Thyroid gland (tissue), 4 donors: ENCODE data around the gene AKT2. TPM values are rescaled to one million over a fixed set of nuclear protein-coding genes. Genes with fewer than 3 reads are reported as not detected.

Source experiments
- DNase-seq, 2 donors: peaks; one replicate each; pipeline ENCODE4 v3.0.0-alpha.2; 2019
- H3K27ac ChIP-seq, 3 donors: fragments of 200-600 bp; sonication (generic); 1 replicate in 2 of 3; 2 replicates in 1 of 3; pipeline ENCODE4 v1.5.1; 2016 to 2019; ENCODE audit warnings: mild to moderate bottlenecking in 1 of 3, moderate library complexity in 1 of 3
- H3K27me3 ChIP-seq: fragments of 200-600 bp; sonication (generic); one replicate; pipeline ENCODE4 v1.5.1; 2019
- H3K36me3 ChIP-seq, 2 donors: fragments of 200-600 bp; sonication (generic); one replicate each; pipeline ENCODE4 v1.5.1; 2016 to 2019
- H3K4me1 ChIP-seq, 2 donors: fragments of 200-600 bp; sonication (generic); one replicate each; pipeline ENCODE4 v1.5.1; 2017 to 2019
- H3K4me3 ChIP-seq, 3 donors: fragments of 200-600 bp; sonication (generic); replicated peaks in 1 of 3; 1 replicate in 2 of 3; 2 replicates in 1 of 3; pipeline ENCODE4 v1.5.1; 2016; ENCODE audit warnings: mild to moderate bottlenecking in 1 of 3
- H3K9me3 ChIP-seq: fragments of 200-600 bp; sonication (generic); one replicate; pipeline ENCODE4 v1.5.1; 2017
- POLR2A ChIP-seq, 2 donors: fragments of 450-650 bp; IDR thresholded peaks; one replicate each; pipeline ENCODE4 v1.6.1; 2017; ENCODE audit warnings: antibody characterized with exemption in 2 of 2, mild to moderate bottlenecking in 2 of 2, moderate library complexity in 1 of 2
- WGBS, 2 donors: methylation state at CpG; one replicate each; pipeline ENCODE4 v1.1.5; 2017; 5-methylcytosine and 5-hydroxymethylcytosine counted together
- intact Hi-C: fragments of 100-400 bp; cut with DNase I; formaldehyde crosslinking; loops from one replicate; pipeline ENCODE4 v1.15.1; 2023
- total RNA-seq, 4 donors: library from RNA; depleted of rRNA; stranded (reverse); fragments of >200 nt; gene quantifications; one replicate each; pipeline ENCODE4 v1.2.3, GENCODE V29; 2016
- TF ChIP-seq, protein P1 (sequence below), 6 experiments: fragments of 200-600 bp in 3 of 6; fragments of 450-650 bp in 3 of 6; sonication (generic) in 3 of 6; IDR thresholded peaks; one replicate each; pipeline ENCODE4 v1.5.1; 2016 to 2019; ENCODE audit warnings: antibody characterized with exemption in 6 of 6, mild to moderate bottlenecking in 2 of 6, inconsistent platforms in 1 of 6, moderate library complexity in 1 of 6

The AKT2 gene
- total RNA-seq, 4 donors from 2014 or later: 166 to 285 (median 190) TPM

DNA sequence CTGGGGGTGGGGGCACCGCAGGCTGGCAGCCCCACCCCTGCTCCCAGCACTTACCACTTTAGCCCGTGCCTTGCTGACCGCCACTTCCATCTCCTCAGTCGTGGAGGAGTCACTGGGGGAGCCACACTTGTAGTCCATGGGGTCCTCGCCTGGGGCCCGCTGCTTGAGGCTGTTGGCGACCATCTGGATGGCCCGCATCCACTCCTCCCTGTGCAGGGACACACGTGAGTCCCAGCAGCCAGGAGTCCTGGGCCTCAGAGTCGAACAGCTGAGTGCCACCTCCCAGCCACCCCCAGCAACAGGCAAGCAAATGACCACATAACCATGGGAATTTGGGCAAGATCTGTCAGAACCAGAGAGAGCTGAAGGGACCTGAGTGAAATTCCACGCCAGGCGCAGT, 42.7 kb downstream of the AKT2 start:
- intact Hi-C loops: no loop called here
- WGBS, 2 donors: 69 to 80% methylated on average over 11 of the region's 12 CpGs
- Histone ChIP-seq H3K36me3 (peaks cover 28 to 40% of the 10 kb centered on the region in 2 donors), H3K27me3 (no peaks in the 10 kb centered on the region), H3K4me3 (no peak overlapping the region), H3K27ac (peak overlapping the region in 2 of 3 donors; percentile 38 to 42), H3K4me1 (peaks cover 35 to 51% of the 10 kb centered on the region in 2 donors), H3K9me3 (no peaks in the 10 kb centered on the region)
- no peak for DNase-seq
- TF ChIP-seq POLR2A (IDR thresholded peaks at IDR 0.05): no peak
- TF ChIP-seq, protein P1, sequence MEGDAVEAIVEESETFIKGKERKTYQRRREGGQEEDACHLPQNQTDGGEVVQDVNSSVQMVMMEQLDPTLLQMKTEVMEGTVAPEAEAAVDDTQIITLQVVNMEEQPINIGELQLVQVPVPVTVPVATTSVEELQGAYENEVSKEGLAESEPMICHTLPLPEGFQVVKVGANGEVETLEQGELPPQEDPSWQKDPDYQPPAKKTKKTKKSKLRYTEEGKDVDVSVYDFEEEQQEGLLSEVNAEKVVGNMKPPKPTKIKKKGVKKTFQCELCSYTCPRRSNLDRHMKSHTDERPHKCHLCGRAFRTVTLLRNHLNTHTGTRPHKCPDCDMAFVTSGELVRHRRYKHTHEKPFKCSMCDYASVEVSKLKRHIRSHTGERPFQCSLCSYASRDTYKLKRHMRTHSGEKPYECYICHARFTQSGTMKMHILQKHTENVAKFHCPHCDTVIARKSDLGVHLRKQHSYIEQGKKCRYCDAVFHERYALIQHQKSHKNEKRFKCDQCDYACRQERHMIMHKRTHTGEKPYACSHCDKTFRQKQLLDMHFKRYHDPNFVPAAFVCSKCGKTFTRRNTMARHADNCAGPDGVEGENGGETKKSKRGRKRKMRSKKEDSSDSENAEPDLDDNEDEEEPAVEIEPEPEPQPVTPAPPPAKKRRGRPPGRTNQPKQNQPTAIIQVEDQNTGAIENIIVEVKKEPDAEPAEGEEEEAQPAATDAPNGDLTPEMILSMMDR (IDR thresholded peaks at IDR 0.05): no peak

DNA sequence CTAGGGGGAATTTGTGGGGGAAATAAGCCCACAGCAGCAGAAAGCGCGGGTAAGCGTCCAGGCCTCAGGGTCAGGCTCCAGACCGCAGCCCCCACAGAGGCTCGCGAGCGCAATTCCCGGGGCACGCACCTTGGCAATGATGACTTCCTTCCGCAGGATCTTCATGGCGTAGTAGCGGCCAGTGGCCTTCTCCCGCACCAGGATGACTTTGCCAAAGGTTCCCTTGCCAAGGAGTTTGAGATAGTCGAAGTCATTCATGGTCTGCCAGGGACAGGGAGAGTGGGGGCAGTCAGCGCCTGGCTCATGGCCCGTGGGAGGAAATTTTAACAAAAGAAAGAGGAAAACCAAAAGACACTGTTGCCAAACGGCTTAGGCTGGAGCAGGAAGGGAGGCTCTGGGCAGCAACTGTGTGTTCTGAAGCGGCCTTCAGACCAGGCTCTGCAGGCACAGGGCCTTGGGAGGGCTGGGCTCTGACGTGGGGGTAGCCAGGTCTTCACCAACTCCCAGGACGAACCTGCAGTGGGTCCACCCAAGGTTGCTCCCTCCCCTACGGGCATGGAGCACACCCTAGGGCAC, 43.2 kb downstream of the AKT2 start:
- Histone ChIP-seq H3K9me3 (no peaks in the 10 kb centered on the region), H3K4me3 (no peak overlapping the region), H3K4me1 (peaks cover 30 to 45% of the 10 kb centered on the region in 2 donors), H3K36me3 (peaks cover 33 to 46% of the 10 kb centered on the region in 2 donors), H3K27me3 (no peaks in the 10 kb centered on the region), H3K27ac (peak overlapping the region in 2 of 3 donors; percentile 38 to 42)
- 55 to 80% methylated on average over 16 to 21 of the region's 21 CpGs for WGBS, 2 donors
- no peak for DNase-seq
- intact Hi-C loops: no loop called here
- TF ChIP-seq, protein P1 (IDR thresholded peaks at IDR 0.05): no peak
- TF ChIP-seq POLR2A (IDR thresholded peaks at IDR 0.05): no peak

DNA sequence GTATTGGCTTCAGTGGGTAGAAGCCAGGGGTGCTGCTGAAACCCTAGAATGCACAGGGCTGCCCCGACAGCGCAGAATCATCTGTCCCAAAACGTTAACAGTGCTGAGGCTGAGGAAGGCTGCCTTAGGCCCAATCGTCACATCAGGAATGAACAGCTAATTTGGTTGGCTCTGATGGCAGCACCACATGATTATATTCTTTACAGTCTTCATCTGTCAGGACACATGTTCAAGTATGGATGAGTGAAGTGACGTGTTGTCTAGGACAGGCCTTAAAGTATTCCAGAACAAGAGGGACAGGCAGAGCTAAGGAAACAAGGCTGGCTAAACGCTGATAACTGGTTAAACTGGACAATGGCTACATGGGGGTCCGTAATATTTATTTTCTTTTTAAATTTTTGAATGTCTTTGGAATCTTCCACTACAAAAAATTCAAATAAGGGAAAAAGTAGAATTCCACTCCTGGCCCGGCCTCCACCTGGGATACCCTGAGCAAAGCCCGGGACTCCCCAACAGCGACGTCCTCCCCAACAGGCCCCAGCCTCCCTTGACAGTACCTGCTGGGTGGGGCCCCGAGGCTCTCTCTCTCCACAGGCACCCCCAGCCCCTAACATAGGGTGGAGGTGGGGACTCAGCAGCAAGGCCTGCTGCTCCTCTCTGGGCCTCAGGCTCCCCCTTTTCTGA, 43.9 kb downstream of the AKT2 start:
- Histone ChIP-seq H3K4me1 (peaks cover 24 to 39% of the 10 kb centered on the region in 2 donors), H3K27ac (peak overlapping the region in 2 of 3 donors; percentile 38 to 42)

DNA sequence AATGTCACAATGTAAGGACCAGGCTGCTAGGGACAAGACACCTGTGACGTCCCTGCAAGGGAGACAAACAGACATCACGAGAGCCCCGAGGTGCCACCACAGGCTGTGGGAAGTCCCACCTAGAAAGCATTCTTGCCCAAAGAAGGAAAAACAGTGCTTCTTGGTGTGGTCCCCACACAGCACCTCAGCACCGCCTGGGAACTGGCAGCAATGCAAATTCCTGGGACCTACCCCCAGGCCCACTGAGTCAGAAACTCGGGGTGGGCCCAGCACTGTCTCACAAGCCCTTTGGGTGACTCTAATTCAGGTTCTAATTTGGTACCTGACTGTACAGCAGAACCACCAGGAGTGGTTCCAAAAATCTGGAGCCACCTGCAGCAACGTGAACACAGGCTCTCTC, 44.8 kb downstream of the AKT2 start:
- WGBS, 2 donors: 86 to 98% methylated on average over 4 to 6 of the region's 6 CpGs

More for the DNA sequence above, 43.9 kb downstream of the AKT2 start:
- H3K9me3 ChIP-seq: no peaks in the 10 kb centered on the region
- no peak for TF ChIP-seq POLR2A (IDR thresholded peaks at IDR 0.05)
- TF ChIP-seq, protein P1 (IDR thresholded peaks at IDR 0.05): no peak
- 86 to 91% methylated on average over 12 of the region's 12 CpGs for WGBS, 2 donors
- no peaks in the 10 kb centered on the region for H3K27me3 ChIP-seq
- H3K4me3 ChIP-seq: no peak overlapping the region
- intact Hi-C loops: no loop called here
- no peak for DNase-seq
- peaks cover 39 to 53% of the 10 kb centered on the region in 2 donors for H3K36me3 ChIP-seq

More for the DNA sequence above, 44.8 kb downstream of the AKT2 start:
- H3K4me3 ChIP-seq: no peak overlapping the region
- H3K27ac ChIP-seq: no peak overlapping the region
- TF ChIP-seq, protein P1 (IDR thresholded peaks at IDR 0.05): no peak
- TF ChIP-seq POLR2A (IDR thresholded peaks at IDR 0.05): no peak
- peaks cover 48 to 62% of the 10 kb centered on the region in 2 donors for H3K36me3 ChIP-seq
- no peak for DNase-seq
- H3K4me1 ChIP-seq: peaks cover 15 to 29% of the 10 kb centered on the region in 2 donors
- intact Hi-C loops: no loop called here
- H3K27me3 ChIP-seq: no peaks in the 10 kb centered on the region
- H3K9me3 ChIP-seq: no peaks in the 10 kb centered on the region
